Breast epithelium (tissue), 3 donors: ENCODE measurements around the gene DXO.
"Not testable (repeated sequence)": the region's sequence is repeated elsewhere in the genome, so short reads cannot be mapped to it uniquely, and the experiment has no call there.

ENCODE experiments used
- CTCF ChIP-seq, 3 donors: fragments of 450-650 bp; IDR thresholded peaks; one replicate each; pipeline ENCODE4 v1.5.1; 2016 to 2017; ENCODE audit warnings: antibody characterized with exemption in 3 of 3, mild to moderate bottlenecking in 3 of 3, moderate library complexity in 3 of 3
- POLR2AphosphoS5 ChIP-seq, 3 donors: sonication (generic); formaldehyde crosslinking; IDR thresholded peaks; one replicate each; pipeline ENCODE4 v1.6.1; 2017; ENCODE audit warnings: antibody characterized with exemption in 3 of 3

GRCh38 chr6:31981744-31982143 lies 9.8 kb upstream of the DXO start, which contains the start of gene C4A:
- not testable (repeated sequence) for TF ChIP-seq CTCF, POLR2AphosphoS5 (IDR thresholded peaks at IDR 0.05)
